HepG2 (cell line): ENCODE results near the gene SEM1. TPM values are rescaled to one million over a fixed set of nuclear protein-coding genes. Genes with fewer than 3 reads are reported as not detected.

Source experiments
- ATAC-seq: fragments of 200-7000 bp; cut with Tn5 transposase; 3 replicates; pipeline ENCODE4 v1.9.1; 2020; ENCODE audit warnings: mild to moderate bottlenecking, moderate library complexity
- BruUV-seq: library from RNA; stranded (reverse); fragments of 400-500 nt; replicated peaks from 2 replicates; lab custom pipeline; 2021; lab: Mats Ljungman, UMichigan
- CTCF ChIA-PET: fragments of 300-600 bp; formaldehyde crosslinking; extraction: SDS; loops from one replicate; lab custom pipeline; 2021; ENCODE audit warnings: low total read pairs, inconsistent platforms, low intra/inter-chr PET ratio; lab: Yijun Ruan, JAX
- POLR2A ChIA-PET: fragments of 350-600 bp; sonication (Branson Sonifier 250); formaldehyde crosslinking; loops from one replicate; lab custom pipeline; 2020; ENCODE audit warnings: antibody characterized with exemption, inconsistent platforms; lab: Yijun Ruan, JAX
- DNase-seq: peaks from one replicate; pipeline ENCODE4 v3.0.0-alpha.2; 2015; ENCODE audit warnings: low spot score
- FAIRE-seq: peaks from 3 replicates; lab custom pipeline; 2011; peaks lifted over from hg19 to GRCh38; lab: Jason Lieb, UNC
- H2AFZ ChIP-seq: one replicate; pipeline ENCODE4 v1.6.1; 2011; ENCODE audit warnings: low read length, inconsistent platforms
- H3K27ac ChIP-seq: fragments of 300-600 bp; 3 replicates; pipeline ENCODE4 v1.8.0; 2011; ENCODE audit warnings: mixed run types, mild to moderate bottlenecking, mixed read lengths, low read length, inconsistent platforms; ENCODE audit not compliant: insufficient read depth; ENCODE audit errors: extremely low read length
- H3K27me3 ChIP-seq, 2 experiments: fragments of 200-600 bp in 1 of 2; 2 replicates in 1 of 2; 3 replicates in 1 of 2; pipeline versions ENCODE4 v1.6.0 to v1.8.0; 2011; ENCODE audit warnings: low read length in 2 of 2, mild to moderate bottlenecking in 2 of 2, moderate library complexity in 2 of 2, inconsistent platforms in 1 of 2; ENCODE audit not compliant: insufficient read depth in 2 of 2, control insufficient read depth in 1 of 2
- H3K36me3 ChIP-seq, 2 experiments: fragments of 200-600 bp in 1 of 2; replicated peaks in 1 of 2; 2 replicates in 1 of 2; 3 replicates in 1 of 2; pipeline versions ENCODE4 v1.5.1 to v1.8.0; 2011; ENCODE audit warnings: low read length in 2 of 2, inconsistent platforms in 1 of 2; ENCODE audit not compliant: insufficient read depth in 2 of 2, control insufficient read depth in 1 of 2
- H3K4me1 ChIP-seq: 2 replicates; pipeline ENCODE4 v1.5.1; 2012; ENCODE audit warnings: low read length, inconsistent platforms; ENCODE audit not compliant: insufficient read depth
- H3K4me2 ChIP-seq: 2 replicates; pipeline ENCODE4 v1.6.0; 2011; ENCODE audit warnings: low read depth, low read length, inconsistent platforms
- H3K4me3 ChIP-seq, 3 experiments: fragments of 200-600 bp in 1 of 3; sonication (generic), shearing (Covaris generic) in 1 of 3; replicated peaks in 1 of 3; 2 replicates each; pipeline ENCODE4 v1.5.1; 2011 to 2016; ENCODE audit warnings: low read length in 3 of 3, inconsistent platforms in 2 of 3, low read depth in 2 of 3, mild to moderate bottlenecking in 2 of 3, control low read depth in 1 of 3, mixed read lengths in 1 of 3; ENCODE audit not compliant: insufficient read depth in 1 of 3
- H3K79me2 ChIP-seq: one replicate; pipeline ENCODE4 v1.6.1; 2011; ENCODE audit warnings: low read length, inconsistent platforms; ENCODE audit not compliant: insufficient read depth
- H3K9ac ChIP-seq: 2 replicates; pipeline ENCODE4 v1.6.0; 2011; ENCODE audit warnings: mild to moderate bottlenecking, low read depth, low read length, inconsistent platforms; ENCODE audit not compliant: insufficient read depth
- H3K9me3 ChIP-seq: 2 replicates; pipeline ENCODE4 v1.5.1; 2012; ENCODE audit warnings: mild to moderate bottlenecking, low read length
- H4K20me1 ChIP-seq: 2 replicates; pipeline ENCODE4 v1.6.0; 2011; ENCODE audit warnings: inconsistent platforms, mild to moderate bottlenecking, low read length, moderate library complexity; ENCODE audit not compliant: insufficient read depth
- CHD2 ChIP-seq: IDR thresholded peaks from 2 replicates; pipeline ENCODE4 v1.6.1; 2011; ENCODE audit warnings: low read depth, low read length, improper control_type of control experiment
- DMTF1 ChIP-seq: sonication (generic); formaldehyde crosslinking; IDR thresholded peaks from 2 replicates; pipeline ENCODE4 v1.4.0; 2020; ENCODE audit warnings: mild to moderate bottlenecking, missing genetic modification reagents
- FLYWCH1 ChIP-seq: sonication (generic); formaldehyde crosslinking; IDR thresholded peaks from 2 replicates; pipeline ENCODE4 v1.8.1; 2023; ENCODE audit warnings: mild to moderate bottlenecking, missing genetic modification reagents
- MTERF4 ChIP-seq: sonication (generic); formaldehyde crosslinking; IDR thresholded peaks from 2 replicates; pipeline ENCODE4 v1.8.0; 2023; ENCODE audit warnings: mild to moderate bottlenecking, missing genetic modification reagents
- NCOA2 ChIP-seq: sonication (generic); formaldehyde crosslinking; IDR thresholded peaks from 2 replicates; pipeline ENCODE4 v1.8.0; 2022; ENCODE audit warnings: inconsistent platforms
- ONECUT2 ChIP-seq: sonication (generic); formaldehyde crosslinking; IDR thresholded peaks from 2 replicates; pipeline ENCODE4 v1.4.0; 2020; ENCODE audit warnings: missing genetic modification reagents
- SAP130 ChIP-seq: IDR thresholded peaks from 2 replicates; pipeline ENCODE4 v1.6.1; 2016; ENCODE audit warnings: low read depth
- SOX5 ChIP-seq: IDR thresholded peaks from 2 replicates; pipeline ENCODE4 v1.6.1; 2016; ENCODE audit warnings: borderline replicate concordance
- ZBTB14 ChIP-seq: sonication (generic); formaldehyde crosslinking; IDR thresholded peaks from 2 replicates; pipeline ENCODE4 v1.4.0; 2020; ENCODE audit warnings: missing genetic modification reagents
- ZBTB44 ChIP-seq: sonication (generic); formaldehyde crosslinking; IDR thresholded peaks from 2 replicates; pipeline ENCODE4 v1.4.0; 2020; ENCODE audit warnings: missing genetic modification reagents
- ZNF530 ChIP-seq: sonication (generic); formaldehyde crosslinking; IDR thresholded peaks from 2 replicates; pipeline ENCODE4 v1.5.0; 2020; ENCODE audit warnings: low read depth, mild to moderate bottlenecking, missing genetic modification reagents
- ZNF746 ChIP-seq: sonication (generic); formaldehyde crosslinking; IDR thresholded peaks from 2 replicates; pipeline ENCODE4 v1.8.0; 2022; ENCODE audit warnings: mild to moderate bottlenecking, missing genetic modification reagents
- ZNF777 ChIP-seq: sonication (generic); formaldehyde crosslinking; IDR thresholded peaks from 2 replicates; pipeline ENCODE4 v1.4.0; 2020; ENCODE audit warnings: missing genetic modification reagents
- ZSCAN5A ChIP-seq: sonication (generic); formaldehyde crosslinking; IDR thresholded peaks from 2 replicates; pipeline ENCODE4 v1.8.0; 2022; ENCODE audit warnings: mild to moderate bottlenecking, missing genetic modification reagents, borderline replicate concordance
- ZSCAN9 ChIP-seq: IDR thresholded peaks from 2 replicates; pipeline ENCODE4 v1.6.1; 2016; ENCODE audit warnings: borderline replicate concordance
- WGBS: methylation state at CpG from one replicate; pipeline ENCODE4 v1.1.6; 2017; ENCODE audit warnings: low lambda C conversion rate; 5-methylcytosine and 5-hydroxymethylcytosine counted together
- in situ Hi-C: cut with HindIII; loops from 2 replicates; pipeline ENCODE4 v1.10.0; 2017; ENCODE audit warnings: low pct_unique_long_range_greater_than_20kb; ENCODE audit not compliant: extremely low pct_ligation_motif_present
- intact Hi-C: fragments of 100-400 bp; cut with micrococcal nuclease; formaldehyde crosslinking; loops from one replicate; pipeline ENCODE4 v1.10.0; 2022; ENCODE audit not compliant: unreplicated experiment
- polyA plus RNA-seq, 8 experiments: library from polyadenylated mRNA; depleted of rRNA in 3 of 8; stranded (reverse) in 7 of 8; unstranded in 1 of 8; fragments of >200 nt; fragmentation: Illumina TruSeq in 4 of 8; extraction: Trizol in 4 of 8; gene quantifications; 2 replicates each; pipeline versions ENCODE4 v1.2.1 to v1.2.3, GENCODE V29; 2011 to 2016; ENCODE audit warnings: low read depth in 4 of 8, missing spikeins in 1 of 8, mixed read lengths in 1 of 8; ENCODE audit not compliant: insufficient read depth in 1 of 8
- total RNA-seq, 5 experiments: library from RNA; depleted of rRNA; stranded (reverse); fragments of >200 nt; fragmentation: Illumina TruSeq; extraction: Trizol; gene quantifications; 2 replicates each; pipeline ENCODE4 v1.2.3, GENCODE V29; 2016; ENCODE audit warnings: low read depth in 1 of 5

Gene SEM1
- total and polyA plus RNA-seq, 2 of the 13 experiments (the other 11 are each of a cell fraction or from before 2014, with no cell fraction given) = 40.7 to 174 TPM

GRCh38 chr7:96707901-96708774 is 1.5 kb downstream of the SEM1 start (continued):
- no peak for TF ChIP-seq ZBTB44 (CRISPR knock-in tag)
- TF ChIP-seq DMTF1 = no peak
- no peak for TF ChIP-seq ZNF530 (CRISPR knock-in tag)
- TF ChIP-seq ZBTB14 (CRISPR knock-in tag) = no peak
- TF ChIP-seq ZNF777 (CRISPR knock-in tag) = no peak

GRCh38 chr7:96701258-96701657 is 8.4 kb downstream of the SEM1 start:
- Histone ChIP-seq H3K9me3 (no peaks in the 10 kb centered on the region), H3K4me3 (no peak overlapping the region; a peak in 1 of 6 replicates), H3K36me3 (peaks cover 0 to 5% of the 10 kb centered on the region in 2 experiments; a peak in 3 of 5 replicates), H3K4me1 (peaks cover 73% of the 10 kb centered on the region), H3K27me3 (no peaks in the 10 kb centered on the region), H4K20me1 (peaks cover 5% of the 10 kb centered on the region; the same call in 1 of the 2 replicates), H2AFZ (no peak overlapping the region), H3K4me2 (peak overlapping the region; percentile 34; the same call in 1 of the 2 replicates), H3K27ac (peak overlapping the region; percentile 55), H3K79me2 (peaks cover 96% of the 10 kb centered on the region), H3K9ac (no peak overlapping the region)
- ChIA-PET POLR2A (no interaction called here), CTCF (no interaction called here)
- peak; percentile 99 for ATAC-seq
- intact Hi-C loops (loop anchor here (2.0 to 10.0 kb wide), 2 partner anchors 104 to 286 kb away; no protein-coding TSS in a partner anchor), in situ Hi-C loops (no loop called here)
- peak; percentile 67 for DNase-seq
- no peak for FAIRE-seq
- 50% methylated on average over 3 of the region's 3 CpGs for WGBS
- no TSS peak for BruUV-seq
- no peak for TF ChIP-seq NCOA2 (CRISPR knock-in tag)
- no peak for TF ChIP-seq ZSCAN9 (CRISPR knock-in tag)
- TF ChIP-seq ONECUT2 (CRISPR knock-in tag) = peak; percentile 63; the same call in 1 of the 2 replicates
- peak; percentile 33; the same call in 1 of the 2 replicates for TF ChIP-seq SAP130 (CRISPR knock-in tag)
- TF ChIP-seq MTERF4 = no peak
- 0 out of 2 replicates have a peak, but pooled peaks have one; percentile 37 for TF ChIP-seq ZSCAN5A (CRISPR knock-in tag)
- no peak; the same call in 1 of the 2 replicates for TF ChIP-seq SOX5 (CRISPR knock-in tag)
- TF ChIP-seq ZNF746 (CRISPR knock-in tag) = no peak
- no peak for TF ChIP-seq FLYWCH1 (CRISPR knock-in tag)
- no peak for TF ChIP-seq CHD2
